ENCODE results near the gene RCL1.

- TF ChIP-seq CTCF (IDR thresholded peaks at IDR 0.05; ENCODE audit: insufficient read depth, low read length, poor library complexity, severe bottlenecking) (no peak), EZH2phosphoT487 (conservative IDR thresholded peaks at IDR 0.05; ENCODE audit: low read length) (no peak)
Observed at GRCh38 chr9:4866239-4866969, 73.7 kb downstream of the RCL1 start.

Data from SU-DHL-6 (cell line).